ENCODE data around the gene PKD2L1.
"Not testable (repeated sequence)": the region's sequence is repeated elsewhere in the genome, so short reads cannot be mapped to it uniquely, and the experiment has no call there.

PKD2L1 gene

GRCh38 chr10:100330079-100330478 lies at the start of gene PKD2L1:
Gene PKD2L1, minus strand, starts transcription at chr10:100330228. Its CDS starts 125 bp downstream, at chr10:100330103.
- no peaks in the 10 kb centered on the region for H4K20me1 ChIP-seq (ENCODE audit: low read depth, low read length)
- no peaks in the 10 kb centered on the region for H3K9me3 ChIP-seq (ENCODE audit: insufficient read depth, low read length)
- H3F3A ChIP-seq (ENCODE audit: insufficient read depth), result no peaks in the 10 kb centered on the region
- no peak within 1 kb of the TSS for H3K4me2 ChIP-seq (ENCODE audit: low read depth, low read length, poor library complexity, severe bottlenecking)
- no peaks in the 10 kb centered on the region for H3K79me2 ChIP-seq (ENCODE audit: insufficient read depth, low read length)
- H3K27me3 ChIP-seq (ENCODE audit: low read length), result no peaks in the 10 kb centered on the region
- H3K36me3 ChIP-seq (ENCODE audit: low read length), result no peaks in the 10 kb centered on the region
- H2AFZ ChIP-seq (ENCODE audit: low read depth, low read length, severe bottlenecking), result no peak within 1 kb of the TSS
- no peaks in the 10 kb centered on the region for H3K9me2 ChIP-seq (replicated peaks; ENCODE audit: insufficient read depth, low read length)
- H3K4me3 ChIP-seq (ENCODE audit: insufficient read depth, low read length, poor library complexity, severe bottlenecking), result no peak within 1 kb of the TSS
- no peak within 1 kb of the TSS for H3K27ac ChIP-seq (ENCODE audit: low read depth, low read length)
- H3K9ac ChIP-seq (ENCODE audit: low read length), result no peak within 1 kb of the TSS
- TF ChIP-seq CTCF (IDR thresholded peaks at IDR 0.05; ENCODE audit: insufficient read depth, low read length, poor library complexity, severe bottlenecking) (no peak), EZH2phosphoT487 (conservative IDR thresholded peaks at IDR 0.05; ENCODE audit: low read length) (no peak)

- no peak for TF ChIP-seq CTCF (IDR thresholded peaks at IDR 0.05; ENCODE audit: insufficient read depth, low read length, poor library complexity, severe bottlenecking)
- no peak for TF ChIP-seq EZH2phosphoT487 (conservative IDR thresholded peaks at IDR 0.05; ENCODE audit: low read length)
- Histone ChIP-seq H3F3A (ENCODE audit: insufficient read depth) (peaks cover 4% of the 10 kb centered on the region; the same call in 1 of the 2 replicates), H3K4me2 (ENCODE audit: low read depth, low read length, poor library complexity, severe bottlenecking) (no peak overlapping the region), H3K9me2 (replicated peaks; ENCODE audit: insufficient read depth, low read length) (no peaks in the 10 kb centered on the region), H3K27ac (ENCODE audit: low read depth, low read length) (no peak overlapping the region), H4K20me1 (ENCODE audit: low read depth, low read length) (no peaks in the 10 kb centered on the region), H3K4me3 (ENCODE audit: insufficient read depth, low read length, poor library complexity, severe bottlenecking) (no peak overlapping the region), H3K9me3 (ENCODE audit: insufficient read depth, low read length) (no peaks in the 10 kb centered on the region), H3K27me3 (ENCODE audit: low read length) (no peaks in the 10 kb centered on the region), H3K79me2 (ENCODE audit: insufficient read depth, low read length) (peaks cover 16% of the 10 kb centered on the region; the same call in 1 of the 2 replicates), H2AFZ (ENCODE audit: low read depth, low read length, severe bottlenecking) (no peak overlapping the region), H3K36me3 (ENCODE audit: low read length) (no peaks in the 10 kb centered on the region), H3K9ac (ENCODE audit: low read length) (no peak overlapping the region)
These were observed 47.8 kb upstream of the PKD2L1 start for GRCh38 chr10:100377830-100378229.

GRCh38 chr10:100376656-100377055 lies 46.6 kb upstream of the PKD2L1 start:
- not testable (repeated sequence) for H3F3A ChIP-seq (ENCODE audit: insufficient read depth); H3K9me2 ChIP-seq (replicated peaks; ENCODE audit: insufficient read depth, low read length); H2AFZ ChIP-seq (ENCODE audit: low read depth, low read length, severe bottlenecking); H3K9ac ChIP-seq (ENCODE audit: low read length); H3K4me2 ChIP-seq (ENCODE audit: low read depth, low read length, poor library complexity, severe bottlenecking); H3K4me3 ChIP-seq (ENCODE audit: insufficient read depth, low read length, poor library complexity, severe bottlenecking); H3K27ac ChIP-seq (ENCODE audit: low read depth, low read length); H3K9me3 ChIP-seq (ENCODE audit: insufficient read depth, low read length); H4K20me1 ChIP-seq (ENCODE audit: low read depth, low read length); H3K36me3 ChIP-seq (ENCODE audit: low read length); H3K27me3 ChIP-seq (ENCODE audit: low read length)
- H3K79me2 ChIP-seq (ENCODE audit: insufficient read depth, low read length), result peaks cover 16% of the 10 kb centered on the region; the same call in 1 of the 2 replicates

GRCh38 chr10:100374677-100375353 lies 44.8 kb upstream of the PKD2L1 start:
- Histone ChIP-seq H3K9ac (ENCODE audit: low read length) (peak overlapping the region; percentile 80), H3F3A (ENCODE audit: insufficient read depth) (peaks cover 11% of the 10 kb centered on the region; the same call in 1 of the 2 replicates), H3K4me2 (ENCODE audit: low read depth, low read length, poor library complexity, severe bottlenecking) (peak overlapping the region; percentile 76), H3K4me3 (ENCODE audit: insufficient read depth, low read length, poor library complexity, severe bottlenecking) (peak overlapping the region; percentile 65), H3K27ac (ENCODE audit: low read depth, low read length) (peak overlapping the region; percentile 83), H3K79me2 (ENCODE audit: insufficient read depth, low read length) (peaks cover 16% of the 10 kb centered on the region; the same call in 1 of the 2 replicates)
- not testable (repeated sequence) for H3K36me3 ChIP-seq (ENCODE audit: low read length); H2AFZ ChIP-seq (ENCODE audit: low read depth, low read length, severe bottlenecking); H3K9me2 ChIP-seq (replicated peaks; ENCODE audit: insufficient read depth, low read length); H3K9me3 ChIP-seq (ENCODE audit: insufficient read depth, low read length); H4K20me1 ChIP-seq (ENCODE audit: low read depth, low read length); H3K27me3 ChIP-seq (ENCODE audit: low read length)
